Liver (tissue), 9 donors: ENCODE measurements around the gene CES1. TPM values are rescaled to one million over a fixed set of nuclear protein-coding genes. Genes with fewer than 3 reads are reported as not detected.
A peak's percentile ranks its signal among the peaks of the same experiment; 100 is the strongest.

Experiments used
- DNase-seq: peaks from one replicate; pipeline ENCODE4 v3.0.0-alpha.2; 2017; ENCODE audit warnings: low spot score
- H3K27ac ChIP-seq, 2 donors: one replicate each; pipeline ENCODE4 v1.7.0; 2013; ENCODE audit warnings: inconsistent platforms in 2 of 2, low read length in 2 of 2, control low read depth in 1 of 2, low read depth in 1 of 2, mild to moderate bottlenecking in 1 of 2
- H3K27me3 ChIP-seq, 4 donors: one replicate each; pipeline versions ENCODE4 v1.6.1 to v1.7.0; 2013; ENCODE audit warnings: low read length in 3 of 4, inconsistent platforms in 1 of 4, mild to moderate bottlenecking in 1 of 4, moderate library complexity in 1 of 4; ENCODE audit not compliant: control insufficient read depth in 4 of 4, insufficient read depth in 4 of 4
- H3K36me3 ChIP-seq, 4 donors: one replicate each; pipeline versions ENCODE4 v1.6.1 to v1.7.0; 2013; ENCODE audit warnings: low read length in 3 of 4, mild to moderate bottlenecking in 3 of 4, low read depth in 1 of 4, moderate library complexity in 1 of 4; ENCODE audit not compliant: control insufficient read depth in 4 of 4, insufficient read depth in 3 of 4
- H3K4me1 ChIP-seq, 4 donors: one replicate each; pipeline versions ENCODE4 v1.6.1 to v1.7.0; 2013; ENCODE audit warnings: low read length in 3 of 4, mild to moderate bottlenecking in 3 of 4, moderate library complexity in 1 of 4; ENCODE audit not compliant: control insufficient read depth in 4 of 4, insufficient read depth in 4 of 4
- H3K4me3 ChIP-seq, 3 donors: one replicate each; pipeline versions ENCODE4 v1.6.1 to v1.7.0; 2013; ENCODE audit warnings: low read length in 3 of 3, control low read depth in 1 of 3, low read depth in 1 of 3, mild to moderate bottlenecking in 1 of 3
- H3K9ac ChIP-seq, 2 donors: one replicate each; pipeline ENCODE4 v1.7.0; 2013; ENCODE audit warnings: low read length in 2 of 2, mild to moderate bottlenecking in 2 of 2, moderate library complexity in 2 of 2, control low read depth in 1 of 2, low read depth in 1 of 2
- H3K9me3 ChIP-seq, 4 donors: one replicate each; pipeline versions ENCODE4 v1.6.1 to v1.7.0; 2013; ENCODE audit warnings: low read length in 3 of 4; ENCODE audit not compliant: control insufficient read depth in 4 of 4
- EGR1 ChIP-seq, 2 donors: IDR thresholded peaks; 2 replicates each; pipeline ENCODE4 v1.6.1; 2016 to 2018; ENCODE audit warnings: antibody characterized with exemption in 2 of 2, low read depth in 2 of 2
- FOXA1 ChIP-seq: IDR thresholded peaks from 2 replicates; pipeline ENCODE4 v1.6.1; 2016; ENCODE audit warnings: antibody characterized with exemption
- FOXA2 ChIP-seq: IDR thresholded peaks from 2 replicates; pipeline ENCODE4 v1.6.1; 2016; ENCODE audit warnings: antibody characterized with exemption
- GABPA ChIP-seq, 2 donors: IDR thresholded peaks in 1 of 2; conservative IDR thresholded peaks in 1 of 2; 2 replicates each; pipeline ENCODE4 v1.6.1; 2016; ENCODE audit warnings: antibody characterized with exemption in 2 of 2, mild to moderate bottlenecking in 1 of 2, moderate library complexity in 1 of 2
- HNF4A ChIP-seq, 2 donors: conservative IDR thresholded peaks; 2 replicates each; pipeline ENCODE4 v1.6.1; 2016; ENCODE audit warnings: antibody characterized with exemption in 2 of 2, mild to moderate bottlenecking in 2 of 2
- HNF4G ChIP-seq: IDR thresholded peaks from 2 replicates; pipeline ENCODE4 v1.6.1; 2016; ENCODE audit warnings: antibody characterized with exemption
- JUND ChIP-seq, 2 donors: IDR thresholded peaks; 2 replicates each; pipeline ENCODE4 v1.6.1; 2016; ENCODE audit warnings: antibody characterized with exemption in 2 of 2
- MAX ChIP-seq: IDR thresholded peaks from 2 replicates; pipeline ENCODE4 v1.6.1; 2016; ENCODE audit warnings: antibody characterized with exemption
- NR2F2 ChIP-seq: IDR thresholded peaks from 2 replicates; pipeline ENCODE4 v1.6.1; 2016; ENCODE audit warnings: antibody characterized with exemption
- RAD21 ChIP-seq, 2 donors: IDR thresholded peaks; 2 replicates each; pipeline ENCODE4 v1.6.1; 2016; ENCODE audit warnings: antibody characterized with exemption in 2 of 2, mild to moderate bottlenecking in 2 of 2
- REST ChIP-seq: IDR thresholded peaks from 2 replicates; pipeline ENCODE4 v1.6.1; 2016; ENCODE audit warnings: antibody characterized with exemption, mild to moderate bottlenecking
- RXRA ChIP-seq, 2 donors: IDR thresholded peaks; 2 replicates each; pipeline ENCODE4 v1.6.1; 2017 to 2018; ENCODE audit warnings: antibody characterized with exemption in 2 of 2, mild to moderate bottlenecking in 1 of 2
- SP1 ChIP-seq: IDR thresholded peaks from 2 replicates; pipeline ENCODE4 v1.6.1; 2018; ENCODE audit warnings: antibody characterized with exemption, mild to moderate bottlenecking
- TAF1 ChIP-seq: conservative IDR thresholded peaks from 2 replicates; pipeline ENCODE4 v1.6.1; 2016; ENCODE audit warnings: antibody characterized with exemption, mild to moderate bottlenecking
- YY1 ChIP-seq: IDR thresholded peaks from 2 replicates; pipeline ENCODE4 v1.6.1; 2016; ENCODE audit warnings: antibody characterized with exemption, mild to moderate bottlenecking
- ZBTB33 ChIP-seq: IDR thresholded peaks from 2 replicates; pipeline ENCODE4 v1.6.1; 2016; ENCODE audit warnings: antibody characterized with exemption
- WGBS: extraction: QIAGEN DNeasy Blood & Tissue Kit; methylation state at CpG from one replicate; pipeline ENCODE4 v1.1.7; 2013; 5-methylcytosine and 5-hydroxymethylcytosine counted together
- polyA plus RNA-seq, 2 donors: library from polyadenylated mRNA; stranded (reverse) in 1 of 2; unstranded in 1 of 2; fragments of 200-250 nt in 1 of 2; fragments of >200 nt in 1 of 2; fragmentation: Nextera tagmentation in 1 of 2; extraction: Ambion mirVana in 1 of 2; gene quantifications; one replicate each; pipeline versions ENCODE4 v1.2.1 to v1.2.3, GENCODE V29; 2013 to 2015
- total RNA-seq, 2 donors: library from RNA; depleted of rRNA; stranded (reverse); fragments of >200 nt; gene quantifications; one replicate each; pipeline ENCODE4 v1.2.3, GENCODE V29; 2014
- TF ChIP-seq, protein P1 (sequence below): fragments of 150-350 bp; IDR thresholded peaks from 2 replicates; pipeline ENCODE4 v1.5.1; 2017; ENCODE audit warnings: improper control_type of control experiment, low read depth, low read length; ENCODE audit not compliant: missing input control
- TF ChIP-seq, protein P2 (sequence below): IDR thresholded peaks from 2 replicates; pipeline ENCODE4 v1.6.1; 2016; ENCODE audit warnings: antibody characterized with exemption
- donor health status: healthy.
- donor health status: healthy.
- donor health status: healthy.
- donor health status: healthy.
- donor health status: healthy.

Gene CES1
- total RNA-seq (100 to 1,000 TPM in 1 of 2 donors, 1 to 10 TPM in 1; 8.4 to 376 TPM), polyA plus RNA-seq (1,000 to 10,000 TPM in 1 of 2 donors, 100 to 1,000 TPM in 1; 716 to 1,773 TPM)

DNA sequence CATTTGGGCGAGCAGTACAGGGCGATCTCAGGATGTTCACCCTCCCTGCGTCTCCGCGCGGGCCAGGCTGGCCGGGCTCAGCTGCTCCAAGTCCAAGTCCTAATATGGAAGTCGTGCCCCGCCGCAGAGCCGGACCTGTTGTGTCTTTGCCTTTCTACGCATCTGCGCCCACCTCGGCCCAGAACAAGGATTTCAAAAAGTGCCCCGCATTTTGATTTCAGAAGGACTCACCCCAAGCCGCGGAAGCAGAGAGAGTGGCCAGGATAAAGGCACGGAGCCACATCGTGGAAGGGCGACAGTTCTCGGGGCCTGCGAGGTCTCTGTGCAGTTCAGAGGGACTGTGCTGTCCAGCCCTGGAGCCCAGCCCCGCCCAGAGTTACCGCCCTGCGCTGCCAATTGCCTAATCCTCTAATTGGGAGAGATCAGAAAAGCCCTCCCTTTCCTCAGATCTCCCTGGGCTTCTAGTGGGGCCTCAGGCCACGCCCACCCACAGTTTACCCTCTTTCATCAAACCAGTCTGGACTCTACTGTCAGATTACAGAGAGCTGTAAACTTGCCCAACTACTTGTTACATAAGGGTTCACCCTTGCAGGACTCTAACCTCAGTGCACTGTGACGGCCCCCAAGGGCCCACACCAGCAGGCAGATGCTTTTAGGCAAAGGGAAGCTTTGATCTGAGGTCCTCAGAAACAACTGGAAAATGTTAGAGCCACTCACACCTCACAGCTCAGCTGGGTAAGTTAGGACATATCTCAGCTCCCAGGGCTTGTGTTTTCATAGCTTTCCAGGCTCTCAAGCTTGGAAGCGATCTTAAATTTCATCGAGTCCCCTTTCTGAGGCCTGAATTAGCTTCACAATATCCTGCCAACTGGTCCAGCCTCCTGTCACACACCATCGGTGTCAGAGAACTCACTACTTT is at the start of gene CES1:
CES1 (minus strand) TSS at position 324 of the 919 bp plus-strand sequence; CDS start at position 283, 41 bp downstream.
- TF ChIP-seq TAF1 (peak; percentile 93), SP1 (peak; percentile 91), GABPA (IDR thresholded peaks at IDR 0.05 in 1 of 2, conservative IDR thresholded peaks at IDR 0.05 in 1 of 2) (peak in 1 of 2 donors; percentile 21), NR2F2 (no peak), MAX (peak; percentile 93), FOXA1 (peak; percentile 57), RXRA (IDR thresholded peaks at IDR 0.05) (peak; percentile 83 to 92), ZBTB33 (peak; percentile 90), FOXA2 (peak; percentile 71), RAD21 (IDR thresholded peaks at IDR 0.05) (peak in 1 of 2 donors; percentile 38), YY1 (peak; percentile 86), HNF4G (peak; percentile 72), REST (peak; percentile 97), HNF4A (conservative IDR thresholded peaks at IDR 0.05) (peak; percentile 90 to 91), EGR1 (IDR thresholded peaks at IDR 0.05; ENCODE audit: low read depth in 2 of 2) (peak in 1 of 2 donors; percentile 76), JUND (IDR thresholded peaks at IDR 0.05) (peak; percentile 65 to 77)
- TF ChIP-seq, protein P1, sequence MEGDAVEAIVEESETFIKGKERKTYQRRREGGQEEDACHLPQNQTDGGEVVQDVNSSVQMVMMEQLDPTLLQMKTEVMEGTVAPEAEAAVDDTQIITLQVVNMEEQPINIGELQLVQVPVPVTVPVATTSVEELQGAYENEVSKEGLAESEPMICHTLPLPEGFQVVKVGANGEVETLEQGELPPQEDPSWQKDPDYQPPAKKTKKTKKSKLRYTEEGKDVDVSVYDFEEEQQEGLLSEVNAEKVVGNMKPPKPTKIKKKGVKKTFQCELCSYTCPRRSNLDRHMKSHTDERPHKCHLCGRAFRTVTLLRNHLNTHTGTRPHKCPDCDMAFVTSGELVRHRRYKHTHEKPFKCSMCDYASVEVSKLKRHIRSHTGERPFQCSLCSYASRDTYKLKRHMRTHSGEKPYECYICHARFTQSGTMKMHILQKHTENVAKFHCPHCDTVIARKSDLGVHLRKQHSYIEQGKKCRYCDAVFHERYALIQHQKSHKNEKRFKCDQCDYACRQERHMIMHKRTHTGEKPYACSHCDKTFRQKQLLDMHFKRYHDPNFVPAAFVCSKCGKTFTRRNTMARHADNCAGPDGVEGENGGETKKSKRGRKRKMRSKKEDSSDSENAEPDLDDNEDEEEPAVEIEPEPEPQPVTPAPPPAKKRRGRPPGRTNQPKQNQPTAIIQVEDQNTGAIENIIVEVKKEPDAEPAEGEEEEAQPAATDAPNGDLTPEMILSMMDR, result no peak
- TF ChIP-seq, protein P2, sequence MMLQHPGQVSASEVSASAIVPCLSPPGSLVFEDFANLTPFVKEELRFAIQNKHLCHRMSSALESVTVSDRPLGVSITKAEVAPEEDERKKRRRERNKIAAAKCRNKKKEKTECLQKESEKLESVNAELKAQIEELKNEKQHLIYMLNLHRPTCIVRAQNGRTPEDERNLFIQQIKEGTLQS, result peak; percentile 71
- Histone ChIP-seq H3K36me3 (peaks cover under 1 to 7% (median 6%) of the 10 kb centered on the region in 4 donors), H3K27ac (peak within 1 kb of the TSS; percentile 85 to 92), H3K27me3 (no peaks in the 10 kb centered on the region), H3K4me3 (peak within 1 kb of the TSS; percentile 72 to 98 (median 80)), H3K4me1 (peaks cover 13 to 67% (median 49%) of the 10 kb centered on the region in 4 donors), H3K9me3 (no peaks in the 10 kb centered on the region), H3K9ac (peak within 1 kb of the TSS; percentile 10 to 98)
- WGBS, result 24% methylated on average over 30 of the region's 30 CpGs
- no peak for DNase-seq
